ENCODE data around the gene CBX7.

The CBX7 gene

GRCh38 chr22:39091126-39092081, 61.1 kb downstream of the CBX7 start:
- no peak for DNase-seq (ENCODE audit: low read depth)

GRCh38 chr22:39090426-39091064, 61.9 kb downstream of the CBX7 start:
- DNase-seq (ENCODE audit: low read depth): peak; percentile 56

DNA sequence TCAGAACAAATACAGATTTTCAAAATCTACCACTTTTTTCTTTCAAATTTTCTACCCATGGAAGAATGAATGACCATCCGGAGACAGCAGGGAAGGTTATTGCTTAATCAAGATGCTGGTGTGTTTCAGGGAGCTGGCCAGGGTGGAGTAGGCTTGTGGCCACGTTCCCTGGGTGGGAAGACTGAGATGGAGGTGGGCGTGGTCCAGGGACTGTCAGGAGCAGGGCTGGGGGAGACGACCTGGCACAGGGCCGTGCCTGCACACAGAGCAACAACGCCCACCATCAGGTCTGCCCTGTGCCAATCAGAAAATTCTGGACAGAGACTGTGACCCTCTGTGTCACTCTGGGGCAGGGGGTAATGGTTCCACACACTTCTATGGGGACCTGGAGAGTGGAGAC, 62.6 kb downstream of the CBX7 start:
- no peak for DNase-seq (ENCODE audit: low read depth)

DNA sequence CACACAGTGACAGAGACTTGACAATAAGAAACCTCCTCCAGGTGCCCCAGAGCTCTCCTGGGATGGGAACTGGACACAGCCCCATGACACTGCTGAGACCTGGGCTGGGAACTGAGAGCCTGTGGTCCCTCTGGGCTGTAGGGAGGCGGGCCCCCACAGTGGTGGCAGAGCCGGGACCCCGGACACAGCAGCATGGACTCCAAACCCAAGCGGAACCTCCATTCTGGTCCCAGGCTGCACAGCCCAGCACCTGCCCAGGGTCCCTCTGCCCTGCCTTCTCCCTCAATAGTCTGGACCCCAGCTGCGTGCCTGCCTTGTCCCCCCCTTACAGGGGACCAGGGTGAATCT, 63.8 kb downstream of the CBX7 start:
- no peak for DNase-seq (ENCODE audit: low read depth)

- no peak for DNase-seq (ENCODE audit: low read depth)
Measured at GRCh38 chr22:39087881-39088684, 64.4 kb downstream of the CBX7 start.

- DNase-seq (ENCODE audit: low read depth): no peak
Measured at GRCh38 chr22:39087098-39087497, 65.4 kb downstream of the CBX7 start.

- no peak for DNase-seq (ENCODE audit: low read depth)
Measured at GRCh38 chr22:39084666-39085065, 67.8 kb downstream of the CBX7 start.

GRCh38 chr22:39083212-39084165, 69.0 kb downstream of the CBX7 start:
- no peak for DNase-seq (ENCODE audit: low read depth)

GRCh38 chr22:39081598-39081997, 70.9 kb downstream of the CBX7 start:
- no peak for DNase-seq (ENCODE audit: low read depth)

DNA sequence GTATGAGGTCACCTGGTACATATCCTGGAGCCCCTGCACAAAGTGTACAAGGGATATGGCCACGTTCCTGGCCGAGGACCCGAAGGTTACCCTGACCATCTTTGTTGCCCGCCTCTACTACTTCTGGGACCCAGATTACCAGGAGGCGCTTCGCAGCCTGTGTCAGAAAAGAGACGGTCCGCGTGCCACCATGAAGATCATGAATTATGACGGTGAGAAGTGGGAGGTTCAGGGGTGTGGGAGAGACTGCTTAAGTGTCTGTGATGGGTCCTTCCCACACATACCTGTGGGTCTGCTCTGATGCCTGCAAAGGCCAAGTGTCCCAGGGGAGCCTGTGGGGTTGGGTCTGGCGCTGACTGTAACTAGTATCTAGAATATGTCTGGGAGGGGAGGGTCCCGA, 71.5 kb downstream of the CBX7 start:
- DNase-seq (ENCODE audit: low read depth): no peak
